GM19035 (cell line): ENCODE measurements around the gene RAB3A.

Source experiments
- ATAC-seq: cut with Tn5 transposase; IDR thresholded peaks from one replicate; pipeline ENCODE4 v1.9.1; 2021; ENCODE audit not compliant: unreplicated experiment

Gene RAB3A

DNA sequence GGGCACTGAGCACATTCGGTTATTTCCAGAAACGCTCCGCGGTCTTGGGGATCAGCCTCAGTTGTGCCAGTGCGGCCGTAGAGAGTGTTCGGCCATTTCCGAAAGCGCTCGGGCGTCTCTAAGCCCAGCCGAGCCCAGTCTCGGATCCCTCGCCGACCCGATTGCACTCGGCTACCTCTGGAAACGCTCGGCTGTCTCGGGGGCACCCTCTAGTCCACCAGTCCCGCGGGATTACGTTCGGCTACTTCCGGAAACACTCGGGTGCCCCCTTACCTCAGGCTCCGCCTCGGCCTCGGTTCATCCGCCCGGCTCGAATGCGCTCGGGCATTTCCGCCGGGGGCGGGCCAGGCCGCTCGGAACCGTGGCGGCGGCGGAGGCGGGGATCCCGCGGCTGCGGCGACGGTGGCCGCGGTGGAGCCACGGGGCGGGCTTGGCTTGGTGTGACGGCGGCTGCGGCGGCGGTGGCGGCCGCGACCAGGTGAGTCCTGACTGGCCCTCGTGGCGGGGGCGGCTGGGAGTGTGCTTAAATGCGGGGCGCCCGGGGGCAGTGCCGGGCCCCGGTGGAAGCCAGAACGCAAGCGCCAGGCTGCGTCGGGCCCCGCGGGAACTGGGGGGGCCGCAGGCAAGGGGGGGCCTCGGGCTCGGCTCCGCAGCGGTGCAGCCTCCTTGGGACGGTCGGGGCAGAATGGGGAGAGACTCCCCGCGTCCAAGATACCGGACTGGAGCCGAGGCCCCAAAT lies 50.9 kb downstream of the RAB3A start, which contains the start of gene PIK3R2:
Gene PIK3R2 (plus strand): TSS at position 347 of the 739 bp plus-strand sequence. CDS start 2,717 bp downstream, outside the sequence.
- ATAC-seq, result peak; percentile 72

GRCh38 chr19:18152442-18152816 lies 51.4 kb downstream of the RAB3A start:
- peak; percentile 69 for ATAC-seq

- ATAC-seq, result no peak
Measured at GRCh38 chr19:18150776-18151624, 52.8 kb downstream of the RAB3A start.

DNA sequence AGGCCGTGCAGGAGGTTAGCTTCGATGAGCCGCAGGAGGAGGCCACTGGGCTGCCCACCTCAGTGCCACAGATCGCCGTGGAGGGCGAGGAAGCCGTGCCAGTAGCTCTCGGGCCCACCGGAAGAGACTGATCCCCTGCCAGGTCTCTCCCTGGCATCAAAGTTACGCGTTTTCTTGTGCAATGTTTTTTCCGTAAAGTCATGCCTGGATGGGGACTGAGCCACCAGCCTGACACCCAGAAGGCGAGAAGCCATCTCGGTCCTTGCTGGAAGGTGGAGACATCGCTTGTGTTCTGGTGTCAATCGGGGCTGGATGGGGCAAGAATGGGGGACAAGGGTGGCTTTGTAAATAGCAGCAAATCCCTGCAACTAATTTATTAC lies 54.3 kb downstream of the RAB3A start:
- no peak for ATAC-seq

- ATAC-seq, result no peak
Measured at GRCh38 chr19:18147396-18147795, 56.4 kb downstream of the RAB3A start.
